GM19328 (cell line): ENCODE measurements around the gene HLA-DOA.

Experiments used
- ATAC-seq: cut with Tn5 transposase; IDR thresholded peaks from one replicate; pipeline ENCODE4 v1.9.1; 2021; ENCODE audit warnings: mild to moderate bottlenecking, moderate library complexity; ENCODE audit not compliant: unreplicated experiment

Gene HLA-DOA

DNA sequence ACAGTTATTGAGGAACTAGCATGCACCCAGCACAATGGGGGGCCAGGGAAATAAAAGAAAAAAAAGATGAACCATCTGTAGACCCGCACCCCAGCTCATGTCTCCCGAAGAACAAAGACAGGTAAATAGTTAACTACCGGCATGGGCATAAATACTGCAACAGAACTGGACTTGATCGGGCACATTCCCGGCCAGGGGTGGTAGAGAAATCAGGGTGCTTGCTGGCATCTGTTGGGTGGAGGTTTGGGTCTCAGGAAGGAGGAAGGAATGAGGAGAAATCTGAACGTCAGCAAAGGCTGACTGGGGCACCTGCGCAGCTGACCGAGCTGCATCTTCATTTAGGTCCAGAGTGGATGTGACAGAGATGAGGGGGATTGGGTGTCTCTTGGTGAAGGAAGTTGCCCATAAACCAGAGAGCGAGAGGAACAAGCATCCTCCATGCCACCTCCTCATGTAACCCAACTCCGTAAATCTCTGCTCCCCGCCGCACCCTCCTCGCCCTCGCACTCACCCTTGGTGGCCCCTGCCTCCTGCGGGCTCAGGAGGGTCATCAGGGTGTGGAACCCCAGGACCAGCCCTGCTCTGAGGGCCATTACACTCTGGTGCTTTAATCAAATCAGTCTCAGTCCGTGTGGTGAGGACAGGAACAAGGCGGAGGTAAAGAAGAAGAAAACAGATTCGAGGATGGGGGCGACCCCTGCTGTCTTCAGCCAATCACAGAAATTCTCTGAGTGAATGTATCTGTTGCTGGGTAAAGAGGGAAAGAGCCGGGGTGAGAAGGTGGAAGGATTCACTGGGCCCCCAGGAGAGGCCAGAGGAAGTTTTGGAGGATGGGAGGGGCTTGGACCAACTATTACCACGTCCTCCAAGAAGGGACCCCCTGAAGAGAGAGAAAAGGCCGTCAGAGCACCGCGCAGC lies at the start of gene HLA-DOA:
HLA-DOA (minus strand) TSS at position 648 of the 918 bp plus-strand sequence.
- peak; percentile 83 for ATAC-seq

DNA sequence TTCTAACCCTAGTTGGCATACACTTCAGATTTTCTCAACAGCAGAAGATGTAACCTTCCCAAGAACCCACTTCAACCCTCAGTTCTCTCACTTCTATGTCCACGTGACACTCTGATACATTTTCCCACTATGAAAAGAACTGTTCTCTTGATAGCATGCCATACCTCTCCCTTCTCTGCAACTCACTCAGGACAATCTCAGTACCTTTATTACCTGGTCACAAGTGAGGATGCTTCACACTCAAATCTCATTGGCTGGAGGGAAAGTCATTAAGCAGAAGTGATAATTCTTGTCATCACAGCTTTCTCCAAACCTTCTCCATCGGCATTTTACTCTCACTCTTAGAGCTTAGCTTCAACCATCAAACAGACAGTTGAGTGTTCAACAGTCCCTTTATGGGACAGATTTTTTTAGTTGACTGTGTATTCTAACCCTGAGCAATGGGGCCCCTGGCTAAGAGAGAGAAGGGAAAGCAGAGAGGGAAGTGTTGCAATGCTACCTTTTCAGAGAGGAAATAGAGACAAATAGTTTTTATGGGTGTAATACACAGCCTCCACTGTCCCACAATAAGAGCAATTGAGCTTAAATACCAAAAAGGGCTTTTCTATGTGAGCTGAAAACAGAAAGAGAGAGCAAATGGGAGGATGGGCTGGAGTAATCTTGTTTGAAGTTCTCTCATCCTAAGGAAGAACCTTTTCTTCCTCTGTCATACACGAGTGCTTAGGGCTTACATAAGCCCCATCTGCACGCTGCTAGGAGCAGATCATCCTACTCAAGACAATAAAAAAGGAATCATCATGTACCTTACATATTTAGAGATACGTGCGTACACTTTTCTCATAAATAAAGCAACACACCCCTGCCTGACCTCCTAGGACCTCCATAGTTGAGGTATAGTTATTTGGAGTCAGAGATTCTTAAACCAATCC lies 48.1 kb upstream of the HLA-DOA start:
- ATAC-seq, result no peak

DNA sequence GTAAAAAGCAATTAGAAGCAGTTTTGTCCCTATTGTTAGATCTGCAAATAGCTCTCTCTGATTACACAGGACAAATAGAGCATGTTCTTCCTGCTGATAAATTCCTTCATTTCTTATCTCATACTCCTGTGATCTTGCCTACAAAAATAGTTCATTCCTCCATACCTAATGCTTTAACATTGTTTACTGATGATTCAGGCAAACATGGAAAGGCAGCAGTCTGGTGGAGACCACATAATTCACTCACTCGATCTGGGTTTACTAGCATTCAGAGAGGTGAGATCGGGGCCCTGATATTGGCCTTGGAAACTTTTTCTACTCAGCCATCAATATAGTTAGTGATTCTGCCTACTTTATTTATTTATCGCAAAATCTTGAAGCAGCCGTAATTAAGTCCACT lies 43.8 kb upstream of the HLA-DOA start:
- no peak for ATAC-seq

DNA sequence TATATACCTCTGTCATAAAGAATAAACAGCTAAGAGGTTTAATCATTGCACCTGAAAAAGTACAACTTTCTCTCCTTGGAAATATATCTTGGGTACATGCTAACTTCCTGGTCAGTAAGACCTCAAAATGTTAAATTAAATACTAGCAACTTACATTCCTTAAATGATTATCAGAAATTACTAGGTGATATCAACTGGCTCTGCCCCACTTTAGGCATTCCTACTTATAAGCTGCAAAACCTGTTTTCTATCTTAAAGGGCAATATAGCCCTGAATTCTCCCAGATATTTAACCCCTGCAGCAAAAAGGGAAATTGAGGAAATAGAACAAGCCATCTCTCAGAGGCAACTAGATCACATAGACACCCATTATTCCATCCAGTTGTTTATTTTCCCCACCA lies 43.2 kb upstream of the HLA-DOA start:
- no peak for ATAC-seq

DNA sequence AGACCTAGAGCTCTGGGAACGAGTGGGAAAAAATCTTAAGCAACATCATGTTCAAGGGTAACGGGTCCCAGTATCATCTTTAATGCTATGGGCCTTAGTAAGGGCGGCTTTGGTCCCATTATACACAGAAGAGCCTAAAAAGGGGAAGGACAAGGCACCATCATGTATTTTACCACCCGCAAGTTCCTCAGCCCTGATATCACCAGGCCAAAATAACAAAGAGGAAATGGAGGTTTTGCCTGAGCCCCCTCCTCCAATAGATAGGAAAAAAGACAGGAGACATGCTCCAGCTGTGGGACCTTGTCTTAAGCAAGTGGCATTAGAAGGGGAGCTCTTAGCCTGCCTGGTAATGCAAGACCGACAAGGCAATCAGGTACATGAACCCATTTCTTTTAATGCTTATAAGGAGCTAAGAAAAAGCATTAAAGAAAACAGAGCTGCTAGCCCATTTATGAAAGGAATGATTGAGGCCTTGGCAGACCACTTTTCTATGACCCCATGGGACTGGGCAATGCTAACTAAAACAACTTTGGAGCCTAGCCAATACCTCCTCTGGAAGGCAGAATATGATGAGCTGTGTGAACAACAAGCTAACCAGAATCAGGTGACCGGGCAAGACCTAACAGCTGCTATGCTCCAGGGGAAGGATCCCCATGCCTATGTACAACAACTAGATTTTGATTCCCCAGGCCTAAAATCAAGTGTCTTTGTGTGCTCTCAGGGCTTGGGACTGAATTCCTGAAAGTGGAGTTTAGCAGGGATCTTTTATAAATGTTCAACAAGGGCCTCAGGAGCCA lies 40.8 kb upstream of the HLA-DOA start:
- ATAC-seq, result no peak

DNA sequence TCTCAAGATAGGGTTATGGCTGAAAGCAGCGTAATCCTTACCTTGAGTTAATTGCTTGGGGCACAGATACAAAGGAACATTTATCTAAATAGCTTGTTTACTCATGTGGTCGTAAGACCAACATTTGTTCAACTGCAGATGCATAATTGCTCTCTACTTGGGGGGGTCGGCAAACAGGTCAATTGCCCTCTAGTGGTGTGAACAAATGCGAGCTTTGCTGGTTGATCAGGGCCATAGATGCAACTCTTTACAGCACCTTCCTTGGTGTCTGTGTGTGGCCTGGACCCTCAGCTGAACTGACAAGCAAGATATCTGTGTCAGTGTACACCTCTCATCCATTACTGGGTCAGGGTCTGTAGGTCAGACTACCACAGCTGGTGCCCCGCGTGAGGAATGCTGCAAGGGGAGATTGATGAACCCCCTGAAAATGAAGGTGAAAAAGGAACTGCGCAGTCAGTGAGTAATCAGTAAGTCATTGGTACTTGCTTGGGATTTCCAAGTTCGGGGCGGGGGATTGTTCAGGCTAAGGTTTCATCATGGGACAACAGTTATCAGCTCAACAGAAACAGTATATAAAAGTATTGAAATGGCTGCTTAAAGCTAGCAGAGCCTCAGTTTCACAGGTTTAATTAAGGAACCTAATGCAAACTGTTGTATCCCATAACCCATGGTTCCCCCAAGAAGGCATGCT lies 40.1 kb upstream of the HLA-DOA start:
- no peak for ATAC-seq

DNA sequence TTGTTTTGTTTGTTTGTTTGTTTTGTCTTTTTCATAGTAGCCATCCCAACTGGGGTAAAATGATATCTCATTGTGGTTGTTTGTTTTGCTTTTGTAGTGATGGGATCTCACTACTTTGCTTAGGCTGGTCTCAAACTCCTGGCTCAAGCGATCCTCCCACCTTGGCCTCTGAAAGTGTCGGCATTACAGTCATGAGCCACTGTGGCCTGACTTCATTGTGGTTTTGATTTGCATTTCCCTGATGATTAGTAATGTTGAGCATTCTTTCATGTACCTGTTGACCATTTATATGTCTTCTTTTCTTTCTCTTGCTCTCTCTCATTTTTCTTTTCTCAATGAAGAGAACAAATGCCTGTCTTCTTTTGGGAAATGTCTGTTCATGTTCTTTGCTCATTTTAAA lies 30.8 kb upstream of the HLA-DOA start:
- no peak for ATAC-seq

- no peak for ATAC-seq
Measured at GRCh38 chr6:33036535-33036934, 27.1 kb upstream of the HLA-DOA start.

GRCh38 chr6:33034554-33034953 lies 25.2 kb upstream of the HLA-DOA start:
- no peak for ATAC-seq

DNA sequence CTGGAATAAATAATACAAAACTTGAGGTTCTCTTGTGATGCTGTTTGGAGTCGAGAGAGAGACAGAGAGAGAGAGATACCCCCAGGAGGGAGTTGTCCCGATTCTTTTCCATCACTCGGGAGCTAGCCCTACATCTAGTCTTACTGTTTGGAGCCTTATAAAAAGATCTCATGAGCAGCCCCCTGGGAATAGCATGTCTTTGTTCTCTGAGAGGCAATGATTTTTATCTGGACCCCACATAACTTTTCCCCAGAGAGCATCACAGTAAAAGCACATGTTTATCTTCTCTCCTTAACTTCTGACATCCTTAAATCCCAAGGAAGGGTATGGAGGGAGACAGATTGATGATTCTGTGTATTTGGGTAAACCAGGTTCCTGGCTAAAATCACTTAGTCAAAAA lies 20.9 kb upstream of the HLA-DOA start:
- ATAC-seq, result no peak

GRCh38 chr6:33029328-33030184 lies 20.2 kb upstream of the HLA-DOA start:
- ATAC-seq, result peak; percentile 58

- no peak for ATAC-seq
Measured at GRCh38 chr6:33028220-33028849, 18.9 kb upstream of the HLA-DOA start.

- no peak for ATAC-seq
Measured at GRCh38 chr6:33024521-33024920, 15.1 kb upstream of the HLA-DOA start.

DNA sequence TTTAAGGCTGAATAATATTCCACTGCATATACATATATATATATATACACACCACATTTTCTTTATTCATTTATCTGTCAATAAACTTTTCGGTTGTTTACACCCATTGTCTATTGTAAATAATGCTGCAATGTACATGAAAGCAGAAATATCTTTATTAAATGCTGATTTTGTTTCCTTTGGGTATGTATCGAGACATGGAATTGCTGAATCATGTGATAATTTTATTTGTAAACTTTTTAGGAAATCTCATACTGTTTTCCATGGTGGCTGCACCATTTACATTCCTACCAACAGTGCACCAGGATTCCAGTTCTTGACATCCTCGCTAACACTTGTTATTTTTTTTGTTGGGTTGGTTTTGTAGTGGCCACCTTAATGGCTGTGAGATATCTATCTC lies 14.1 kb upstream of the HLA-DOA start:
- ATAC-seq, result no peak

DNA sequence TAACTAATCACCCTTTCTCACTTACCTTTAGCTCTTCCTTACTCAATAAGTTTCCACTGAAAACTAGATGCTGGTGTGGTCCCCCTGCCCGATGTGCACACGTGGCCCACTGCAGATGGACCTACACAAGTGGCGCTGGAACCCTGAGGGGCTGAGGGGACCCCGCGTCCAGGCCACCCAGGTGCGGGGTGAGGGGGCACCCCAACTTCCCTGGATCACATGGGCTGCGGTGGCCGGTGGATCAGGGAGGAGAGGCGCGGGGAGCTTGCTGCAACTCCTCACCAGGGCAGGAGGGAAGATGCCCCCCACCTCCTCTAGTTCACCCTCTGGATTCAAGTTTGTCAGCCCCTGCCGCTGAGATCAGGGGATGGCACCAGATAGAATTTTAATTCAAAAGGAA lies 12.5 kb upstream of the HLA-DOA start:
- no peak for ATAC-seq

GRCh38 chr6:33019372-33019771 lies 10.0 kb upstream of the HLA-DOA start:
- ATAC-seq, result no peak

DNA sequence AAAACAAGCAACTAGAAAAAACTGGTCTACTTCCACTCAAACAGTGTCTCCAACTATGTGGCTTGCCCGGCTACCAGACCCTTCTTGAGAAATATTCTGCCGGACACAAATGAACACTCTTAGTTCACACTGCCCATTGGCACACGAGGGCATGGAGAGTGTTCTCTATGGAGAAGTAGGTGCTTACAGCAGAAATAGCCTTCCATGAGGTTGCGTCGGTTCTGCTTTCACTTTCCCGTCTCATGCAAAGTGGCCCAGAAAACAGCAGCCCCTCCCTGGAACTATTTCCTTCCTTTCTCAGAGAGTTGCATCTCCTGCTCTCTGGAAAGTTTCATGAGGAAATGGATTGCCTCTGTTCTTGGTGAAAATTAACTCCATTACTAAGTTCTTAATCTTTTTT lies 9.5 kb upstream of the HLA-DOA start:
- peak; percentile 63 for ATAC-seq

DNA sequence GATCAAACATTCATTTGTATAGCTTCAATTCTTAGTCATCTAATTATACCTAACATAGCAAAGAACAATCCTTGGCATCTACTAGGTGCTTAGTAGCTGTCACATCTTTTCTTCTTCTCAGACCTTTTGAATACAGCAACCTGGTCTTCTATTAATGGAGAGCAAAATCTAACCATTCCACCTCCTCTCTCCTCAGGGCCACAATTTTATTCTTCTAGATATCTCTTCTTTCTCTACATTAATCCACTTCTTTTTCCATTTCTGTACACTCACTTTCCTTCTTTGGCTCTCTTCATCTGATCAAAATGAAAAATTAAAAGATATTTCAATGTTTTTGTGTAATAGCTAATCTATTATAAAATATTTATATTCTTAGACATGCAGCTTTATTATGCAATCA lies 9.0 kb upstream of the HLA-DOA start:
- no peak for ATAC-seq
